Measurements from ENCODE around the gene C2CD2.
"Not testable (repeated sequence)": the region's sequence is repeated elsewhere in the genome, so short reads cannot be mapped to it uniquely, and the experiment has no call there.

The C2CD2 gene

GRCh38 chr21:41953831-41954653, at the start of gene C2CD2:
C2CD2 (minus strand) TSS chr21:41954018; CDS start chr21:41953648, 370 bp downstream.
- no peak for DNase-seq (ENCODE audit: low read depth)

DNA sequence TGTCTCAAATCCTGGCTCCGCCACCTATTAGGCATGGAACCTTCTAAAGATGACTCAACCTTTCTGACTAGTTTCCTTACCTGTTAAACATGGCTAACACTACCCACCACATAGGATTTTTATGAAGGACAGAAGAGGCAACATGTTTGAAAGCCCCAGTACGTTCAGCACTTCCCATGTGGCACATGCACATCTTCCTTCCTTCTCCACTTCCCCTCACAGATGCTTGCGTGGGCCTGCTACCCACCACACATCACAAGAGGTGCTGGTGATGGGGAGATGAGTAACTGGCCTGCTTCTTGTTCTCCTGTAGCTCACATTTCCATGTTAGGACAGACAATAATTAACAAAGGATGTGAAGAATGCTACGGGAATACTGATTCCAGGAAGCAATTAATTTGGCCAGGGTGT, 49.2 kb upstream of the C2CD2 start:
- no peak for DNase-seq (ENCODE audit: low read depth)

- peak; percentile 63 for DNase-seq (ENCODE audit: low read depth)
These were observed 48.7 kb upstream of the C2CD2 start for GRCh38 chr21:42002421-42002958.

DNA sequence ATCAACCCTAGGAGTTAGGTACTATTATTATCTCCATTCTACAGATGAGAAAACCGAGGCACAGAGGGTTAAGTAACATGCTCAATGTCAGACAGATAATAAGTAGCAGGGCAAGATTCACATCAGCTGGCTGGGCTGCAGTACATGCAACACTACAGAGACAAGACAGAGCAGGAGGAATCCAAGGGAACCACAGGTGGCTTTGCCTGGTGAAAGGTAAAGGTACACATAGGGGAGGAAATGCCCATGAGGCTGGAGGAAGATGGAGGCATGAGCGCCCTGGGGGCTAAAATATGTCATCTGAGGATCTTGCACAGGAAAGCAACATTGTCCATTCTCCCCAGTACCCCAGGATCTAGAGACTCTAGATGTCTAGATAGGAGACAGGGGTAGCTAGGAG, 48.0 kb upstream of the C2CD2 start:
- no peak for DNase-seq (ENCODE audit: low read depth)

DNA sequence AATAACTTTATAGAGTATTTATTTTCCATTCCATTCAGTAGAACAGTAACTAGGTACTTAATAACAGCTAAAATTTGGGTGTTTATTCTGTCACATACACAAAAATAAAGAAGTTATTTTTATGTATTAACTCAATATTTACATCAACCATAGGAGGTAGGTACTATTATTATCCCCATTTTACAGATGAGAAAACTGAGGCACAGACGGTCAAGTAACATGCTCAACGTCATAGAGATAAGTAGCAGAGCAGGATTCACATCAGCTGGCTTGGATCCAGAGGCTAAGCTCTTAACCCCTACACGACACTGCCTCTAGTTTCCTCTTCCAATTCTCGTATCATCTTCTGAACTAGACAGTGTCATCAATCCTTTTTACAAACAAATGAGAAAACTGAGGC, 47.1 kb upstream of the C2CD2 start:
- DNase-seq (ENCODE audit: low read depth), result no peak

GRCh38 chr21:41997657-41998056, 43.8 kb upstream of the C2CD2 start:
- no peak for DNase-seq (ENCODE audit: low read depth)

- DNase-seq (ENCODE audit: low read depth), result no peak
These were observed 41.8 kb upstream of the C2CD2 start for GRCh38 chr21:41995577-41995976.

DNA sequence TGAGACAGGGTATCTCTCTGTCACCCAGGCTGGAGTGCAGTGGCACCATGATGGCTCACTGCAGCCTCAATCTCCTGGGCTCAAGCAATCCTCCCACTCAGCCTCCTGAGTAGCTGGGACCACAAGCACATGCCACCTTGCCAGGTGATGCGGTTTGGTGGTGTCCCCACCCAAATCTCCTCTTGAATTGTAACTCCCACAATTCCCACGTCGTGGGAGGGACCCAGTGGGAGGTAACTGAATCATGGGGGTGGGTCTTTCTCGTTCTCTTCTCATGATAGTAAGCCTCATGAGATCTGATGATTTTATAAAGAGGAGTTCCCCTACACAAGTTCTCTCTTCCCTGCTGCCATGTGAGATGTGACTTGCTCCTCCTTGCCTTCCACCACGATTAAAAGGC, 40.8 kb upstream of the C2CD2 start:
- DNase-seq (ENCODE audit: low read depth), result not testable (repeated sequence)

- peak; percentile 64 for DNase-seq (ENCODE audit: low read depth)
These were observed 39.9 kb upstream of the C2CD2 start for GRCh38 chr21:41993744-41994143.

GRCh38 chr21:41992576-41992975, 38.8 kb upstream of the C2CD2 start:
- DNase-seq (ENCODE audit: low read depth), result no peak

- no peak for DNase-seq (ENCODE audit: low read depth)
These were observed 37.8 kb upstream of the C2CD2 start for GRCh38 chr21:41991659-41992058.

GRCh38 chr21:41989698-41990097, 35.9 kb upstream of the C2CD2 start:
- no peak for DNase-seq (ENCODE audit: low read depth)

- DNase-seq (ENCODE audit: low read depth), result no peak
These were observed 33.5 kb upstream of the C2CD2 start for GRCh38 chr21:41987310-41987709.

- DNase-seq (ENCODE audit: low read depth), result no peak
These were observed 32.0 kb upstream of the C2CD2 start for GRCh38 chr21:41985662-41986416.

- DNase-seq (ENCODE audit: low read depth), result no peak
These were observed 29.4 kb upstream of the C2CD2 start for GRCh38 chr21:41983229-41983628.

- no peak for DNase-seq (ENCODE audit: low read depth)
These were observed 26.7 kb upstream of the C2CD2 start for GRCh38 chr21:41980561-41980960.

GRCh38 chr21:41979751-41980369, 26.0 kb upstream of the C2CD2 start:
- no peak for DNase-seq (ENCODE audit: low read depth)

DNA sequence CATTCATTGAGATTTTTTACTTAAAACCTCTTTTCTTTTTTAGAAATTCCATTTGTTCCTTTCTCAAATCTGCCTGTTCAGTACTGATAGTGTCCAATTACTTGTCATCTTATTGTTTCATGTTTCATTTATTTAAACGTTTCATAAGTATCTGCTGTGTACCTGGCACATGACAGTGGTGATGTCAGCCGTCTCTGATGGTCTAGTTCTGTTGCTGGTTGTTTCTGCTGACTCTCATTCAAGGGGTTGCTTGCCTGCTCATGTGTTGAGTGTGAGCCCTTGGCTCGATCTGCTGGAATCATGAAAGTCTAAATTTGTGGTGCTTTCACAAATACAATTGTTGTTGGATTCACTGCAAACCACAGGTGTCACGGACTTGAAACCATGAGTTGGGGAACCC, 25.5 kb upstream of the C2CD2 start:
- no peak for DNase-seq (ENCODE audit: low read depth)

- no peak for DNase-seq (ENCODE audit: low read depth)
These were observed 23.5 kb upstream of the C2CD2 start for GRCh38 chr21:41977034-41977950.

GRCh38 chr21:41976611-41977010, 22.8 kb upstream of the C2CD2 start:
- DNase-seq (ENCODE audit: low read depth), result no peak
